IPS-18a (cell line): ENCODE measurements around the gene SORBS2.

Source experiments
- H3K27ac ChIP-seq: one replicate; pipeline ENCODE4 v1.5.1; 2013; ENCODE audit warnings: low read length
- H3K27me3 ChIP-seq: one replicate; pipeline ENCODE4 v1.6.1; 2013; ENCODE audit warnings: mild to moderate bottlenecking, low read length; ENCODE audit not compliant: control insufficient read depth, insufficient read depth
- H3K36me3 ChIP-seq: one replicate; pipeline ENCODE4 v1.6.1; 2013; ENCODE audit warnings: low read depth, low read length; ENCODE audit not compliant: control insufficient read depth
- H3K4me1 ChIP-seq: one replicate; pipeline ENCODE4 v1.6.1; 2013; ENCODE audit warnings: low read depth, low read length; ENCODE audit not compliant: control insufficient read depth
- H3K4me3 ChIP-seq: one replicate; pipeline ENCODE4 v1.5.1; 2013; ENCODE audit warnings: low read length
- H3K9ac ChIP-seq: one replicate; pipeline ENCODE4 v1.6.1; 2013; ENCODE audit warnings: mild to moderate bottlenecking, low read length, moderate library complexity
- H3K9me3 ChIP-seq: one replicate; pipeline ENCODE4 v1.6.1; 2013; ENCODE audit warnings: low read depth, low read length; ENCODE audit not compliant: control insufficient read depth

Gene SORBS2

DNA sequence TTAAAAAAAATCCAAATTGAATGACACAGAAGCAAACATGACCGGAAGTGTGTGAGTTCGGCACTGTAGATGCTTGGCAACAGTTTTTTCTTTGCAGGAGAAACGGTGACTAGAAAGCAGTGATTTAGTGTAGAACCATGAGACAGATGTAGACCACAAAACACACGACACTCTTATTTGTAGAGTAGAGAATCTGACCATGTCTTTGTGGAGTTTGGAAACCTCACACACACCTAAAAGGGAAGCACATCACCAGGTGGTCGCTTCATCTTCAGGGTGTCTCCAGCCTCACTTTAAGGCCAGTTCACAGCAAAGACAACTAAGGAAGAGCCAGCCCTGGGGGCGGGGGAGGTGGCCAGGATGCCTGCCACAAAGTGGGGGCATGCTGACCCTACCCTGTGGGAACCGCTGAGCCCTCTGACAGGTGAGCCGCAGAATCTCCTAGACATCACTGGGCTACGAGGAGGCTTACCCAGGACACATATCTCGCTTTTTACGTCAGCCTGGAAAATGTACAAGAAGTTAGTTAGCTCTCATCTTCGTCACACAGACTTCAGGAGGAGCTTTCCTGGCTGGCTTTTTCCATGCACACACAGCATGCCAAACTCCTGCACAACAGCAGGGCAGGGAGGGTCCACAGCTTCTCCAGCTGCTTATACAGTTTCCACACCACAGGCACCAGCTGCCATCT, 212.3 kb downstream of the SORBS2 start:
- no peak overlapping the region for H3K4me3 ChIP-seq
- H3K27ac ChIP-seq, result no peak overlapping the region
- H3K4me1 ChIP-seq, result no peaks in the 10 kb centered on the region
- no peaks in the 10 kb centered on the region for H3K27me3 ChIP-seq
- no peak overlapping the region for H3K9ac ChIP-seq
- H3K9me3 ChIP-seq, result no peaks in the 10 kb centered on the region
- H3K36me3 ChIP-seq, result no peaks in the 10 kb centered on the region

DNA sequence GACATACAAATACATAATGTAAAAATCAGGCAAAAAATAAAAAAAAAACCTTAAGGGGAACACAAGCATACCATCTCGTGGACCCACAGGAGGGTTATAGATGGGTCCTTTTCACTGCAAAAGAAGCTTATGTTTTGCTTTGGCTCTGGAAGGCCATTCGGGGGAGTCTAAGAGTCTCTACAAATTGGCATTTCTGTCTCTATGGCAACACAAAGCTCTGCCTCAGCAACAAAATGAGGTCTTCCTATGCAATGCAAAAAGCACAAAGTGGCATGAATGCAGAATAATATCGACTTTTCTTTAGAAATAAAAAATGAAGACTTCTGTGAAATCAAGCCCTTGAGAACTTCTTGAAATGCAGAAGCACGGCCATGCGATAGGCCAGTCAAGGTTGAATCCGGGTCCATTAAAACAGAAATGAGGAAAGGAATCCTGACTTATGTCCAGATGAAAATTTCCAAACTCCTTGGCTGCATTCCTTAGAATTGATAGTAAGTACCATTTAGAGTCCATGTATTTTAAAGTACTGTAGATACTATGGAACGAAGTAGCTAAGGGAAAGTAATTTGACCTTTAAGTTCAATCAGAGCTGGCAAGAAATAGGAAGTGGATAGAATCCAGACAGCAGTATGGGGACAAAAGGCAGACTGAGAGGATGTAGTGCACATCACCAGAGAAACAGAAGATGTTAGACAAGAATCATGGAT, 213.0 kb downstream of the SORBS2 start:
- no peaks in the 10 kb centered on the region for H3K9me3 ChIP-seq

DNA sequence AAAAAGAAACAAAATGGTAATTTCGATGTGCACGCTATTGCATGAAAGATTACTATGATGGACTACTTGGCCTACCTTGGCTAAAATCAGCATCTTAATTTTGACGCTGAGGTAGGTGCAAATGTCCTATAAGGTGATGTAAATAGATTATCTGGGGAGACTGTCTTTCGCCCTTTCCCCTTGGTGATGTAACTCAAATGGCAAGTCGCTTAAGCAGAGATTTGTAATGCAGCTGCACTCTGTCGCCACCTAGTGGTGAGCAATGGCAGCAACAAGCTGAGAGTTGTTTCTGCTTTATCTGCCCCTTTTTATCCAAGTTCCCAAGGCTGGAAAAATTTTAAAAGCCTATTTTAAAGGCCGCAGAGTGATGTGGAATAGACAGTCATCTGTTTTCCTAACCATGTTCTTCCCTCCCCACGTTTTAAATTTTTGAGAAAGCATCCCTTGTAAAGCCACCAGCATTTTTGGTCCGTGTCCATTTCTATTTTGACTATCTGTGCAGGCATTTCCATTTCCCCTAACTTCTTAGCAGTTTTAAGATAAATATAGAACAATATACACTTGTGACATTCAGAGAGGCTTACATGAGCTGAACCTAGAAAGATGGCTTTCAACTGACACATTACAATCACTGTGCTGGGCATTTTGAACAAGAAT, 214.3 kb downstream of the SORBS2 start:
- Histone ChIP-seq H3K9me3 (no peaks in the 10 kb centered on the region), H3K4me1 (no peaks in the 10 kb centered on the region), H3K27me3 (no peaks in the 10 kb centered on the region), H3K36me3 (no peaks in the 10 kb centered on the region), H3K9ac (no peak overlapping the region), H3K27ac (no peak overlapping the region), H3K4me3 (no peak overlapping the region)

More for the DNA sequence above, 213.0 kb downstream of the SORBS2 start:
- H3K27me3 ChIP-seq, result no peaks in the 10 kb centered on the region
- H3K4me1 ChIP-seq, result no peaks in the 10 kb centered on the region
- H3K4me3 ChIP-seq, result no peak overlapping the region
- no peak overlapping the region for H3K27ac ChIP-seq
- H3K36me3 ChIP-seq, result no peaks in the 10 kb centered on the region
- H3K9ac ChIP-seq, result no peak overlapping the region

DNA sequence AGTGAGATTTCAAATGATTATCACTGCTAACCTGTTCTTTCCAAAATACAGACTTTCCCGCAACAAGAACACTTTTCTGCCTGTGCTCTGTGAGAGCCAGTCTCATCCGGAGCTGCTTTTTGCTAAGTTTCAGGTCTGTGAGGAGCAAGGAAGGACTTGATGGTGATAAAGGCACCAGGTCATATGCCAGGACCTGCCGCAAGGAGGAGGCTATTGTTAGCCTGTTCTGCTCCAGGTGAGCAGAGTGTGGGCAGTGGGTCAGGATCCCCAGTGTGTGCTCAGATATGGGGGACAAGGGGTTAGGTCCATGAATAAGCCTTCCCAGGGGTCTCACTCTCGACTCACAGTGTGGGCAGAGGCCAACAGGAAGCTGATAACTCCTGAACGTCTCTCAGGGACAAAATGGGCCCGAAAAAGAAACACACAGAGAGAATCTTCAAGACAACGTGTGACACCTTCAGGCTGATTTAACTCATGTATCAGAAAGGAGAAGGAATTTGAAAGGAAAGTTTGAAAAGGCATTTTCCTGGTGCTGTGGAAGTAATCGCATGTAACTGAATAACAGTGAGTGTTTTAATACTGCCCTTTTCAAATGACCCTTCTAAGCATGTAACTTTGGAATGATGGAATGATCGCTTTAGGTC, 219.0 kb downstream of the SORBS2 start:
- Histone ChIP-seq H3K9ac (no peak overlapping the region), H3K27me3 (peaks cover 10% of the 10 kb centered on the region), H3K27ac (no peak overlapping the region)

DNA sequence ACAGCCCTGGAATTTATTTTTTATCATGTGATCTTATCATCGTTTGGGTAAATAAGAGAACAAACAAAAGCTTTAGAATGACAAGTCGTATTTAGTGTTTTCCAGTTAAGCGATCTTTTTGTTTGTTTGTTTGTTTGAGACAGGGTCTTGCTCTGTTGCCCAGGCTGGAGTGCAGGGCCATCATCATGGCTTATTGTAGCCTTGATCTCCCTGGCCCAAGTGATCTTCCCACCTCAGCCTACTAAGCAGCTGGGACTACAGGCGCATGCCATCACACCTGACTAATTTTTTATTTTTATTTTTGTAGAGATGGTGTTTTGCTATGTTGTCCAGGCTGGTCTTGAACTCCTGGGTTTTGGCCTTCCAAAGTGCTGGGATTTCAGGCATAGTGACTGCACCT, 219.6 kb downstream of the SORBS2 start:
- Histone ChIP-seq H3K36me3 (no peaks in the 10 kb centered on the region), H3K27me3 (peaks cover 15% of the 10 kb centered on the region), H3K4me1 (peaks cover 17% of the 10 kb centered on the region), H3K27ac (no peak overlapping the region), H3K9ac (no peak overlapping the region), H3K9me3 (no peaks in the 10 kb centered on the region), H3K4me3 (no peak overlapping the region)

More for the DNA sequence above, 219.0 kb downstream of the SORBS2 start:
- H3K36me3 ChIP-seq, result no peaks in the 10 kb centered on the region
- no peak overlapping the region for H3K4me3 ChIP-seq
- peaks cover 12% of the 10 kb centered on the region for H3K4me1 ChIP-seq
- no peaks in the 10 kb centered on the region for H3K9me3 ChIP-seq

DNA sequence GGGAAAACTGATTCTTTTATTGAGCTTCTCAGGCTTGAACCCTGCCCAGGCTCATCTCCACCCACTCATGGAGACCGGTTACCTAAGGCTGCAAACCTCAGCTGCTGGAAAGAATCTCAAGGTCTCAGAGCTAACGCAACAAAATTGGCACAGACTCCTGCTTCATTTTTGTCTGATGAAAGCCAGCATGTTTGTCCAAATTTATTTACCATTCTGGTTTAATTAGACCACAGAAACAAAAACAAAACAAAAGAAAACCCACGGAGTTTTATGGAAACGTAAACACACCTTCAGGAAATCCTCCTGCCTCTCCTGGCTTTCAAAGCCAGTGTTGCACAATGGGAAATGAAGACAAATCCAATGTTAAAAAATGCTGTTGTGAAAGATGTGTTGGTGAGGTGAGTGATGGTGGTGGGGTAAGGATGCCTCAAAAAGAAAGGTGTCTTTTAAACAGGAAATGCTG, 220.3 kb downstream of the SORBS2 start:
- H3K27ac ChIP-seq, result no peak overlapping the region
- H3K4me3 ChIP-seq, result no peak overlapping the region
- H3K36me3 ChIP-seq, result no peaks in the 10 kb centered on the region
- no peaks in the 10 kb centered on the region for H3K9me3 ChIP-seq
- H3K27me3 ChIP-seq, result peaks cover 21% of the 10 kb centered on the region
- H3K4me1 ChIP-seq, result peaks cover 24% of the 10 kb centered on the region
- no peak overlapping the region for H3K9ac ChIP-seq

DNA sequence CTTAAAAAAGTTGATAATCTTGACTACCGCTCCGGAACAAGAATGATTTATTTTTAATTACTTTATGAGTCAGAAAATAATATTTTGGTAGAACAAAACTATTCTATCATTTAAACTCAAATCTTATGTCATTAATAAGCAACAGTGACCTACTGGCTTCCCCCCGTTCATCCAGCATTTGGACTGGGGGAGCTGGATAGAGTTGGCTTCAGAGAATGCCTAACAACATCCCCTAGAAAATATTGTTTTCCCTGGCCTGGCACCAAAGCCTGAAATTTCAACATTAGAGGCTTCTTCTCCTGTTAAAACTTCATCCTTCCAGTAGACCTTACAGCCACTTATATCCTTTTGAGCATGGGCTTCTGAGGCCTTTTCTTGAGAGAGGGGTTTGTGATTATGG, 221.0 kb downstream of the SORBS2 start:
- H3K9me3 ChIP-seq, result no peaks in the 10 kb centered on the region
- no peaks in the 10 kb centered on the region for H3K36me3 ChIP-seq
- H3K4me1 ChIP-seq, result peaks cover 31% of the 10 kb centered on the region
- peaks cover 21% of the 10 kb centered on the region for H3K27me3 ChIP-seq
- H3K27ac ChIP-seq, result no peak overlapping the region
- no peak overlapping the region for H3K9ac ChIP-seq
- H3K4me3 ChIP-seq, result no peak overlapping the region

DNA sequence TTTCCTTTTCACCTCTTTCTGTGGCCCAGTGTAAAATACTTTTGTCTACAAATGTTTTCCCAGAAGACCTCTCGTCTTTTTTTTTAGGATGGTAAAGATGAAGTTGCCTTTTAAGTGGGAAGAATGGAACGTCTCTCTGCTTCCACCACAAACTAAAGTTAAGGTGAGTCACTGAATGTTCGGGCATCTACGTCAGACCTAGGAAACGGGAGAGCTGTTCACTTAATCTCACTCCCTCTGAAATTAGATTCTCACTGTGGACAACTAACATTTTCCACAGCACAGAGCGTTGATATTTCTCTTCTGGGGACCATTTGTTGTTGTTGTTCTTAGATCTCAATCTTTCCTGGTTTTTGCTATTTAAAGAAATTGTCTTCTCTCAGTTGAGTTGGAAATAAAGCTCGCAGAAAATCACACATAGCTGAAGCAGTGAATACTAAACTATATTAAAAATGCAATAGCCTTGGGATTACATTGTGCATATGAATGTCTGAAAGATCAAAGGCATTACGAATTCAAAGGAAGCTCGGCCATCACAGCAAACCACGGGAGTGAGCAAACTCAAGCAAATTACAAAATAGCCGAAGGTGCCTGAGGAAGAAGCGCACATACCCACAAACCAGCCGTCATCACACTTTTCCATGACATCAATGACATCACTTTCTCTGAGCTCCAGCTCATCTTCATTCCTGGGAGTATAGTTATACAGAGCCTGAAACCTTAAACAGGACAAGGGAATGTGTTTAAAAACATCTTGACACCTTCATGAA, 222.7 kb downstream of the SORBS2 start:
- H3K9ac ChIP-seq, result no peak overlapping the region
- no peaks in the 10 kb centered on the region for H3K36me3 ChIP-seq
- H3K27ac ChIP-seq, result no peak overlapping the region
- H3K27me3 ChIP-seq, result peaks cover 21% of the 10 kb centered on the region
- H3K9me3 ChIP-seq, result no peaks in the 10 kb centered on the region
- H3K4me1 ChIP-seq, result peaks cover 39% of the 10 kb centered on the region
- no peak overlapping the region for H3K4me3 ChIP-seq

DNA sequence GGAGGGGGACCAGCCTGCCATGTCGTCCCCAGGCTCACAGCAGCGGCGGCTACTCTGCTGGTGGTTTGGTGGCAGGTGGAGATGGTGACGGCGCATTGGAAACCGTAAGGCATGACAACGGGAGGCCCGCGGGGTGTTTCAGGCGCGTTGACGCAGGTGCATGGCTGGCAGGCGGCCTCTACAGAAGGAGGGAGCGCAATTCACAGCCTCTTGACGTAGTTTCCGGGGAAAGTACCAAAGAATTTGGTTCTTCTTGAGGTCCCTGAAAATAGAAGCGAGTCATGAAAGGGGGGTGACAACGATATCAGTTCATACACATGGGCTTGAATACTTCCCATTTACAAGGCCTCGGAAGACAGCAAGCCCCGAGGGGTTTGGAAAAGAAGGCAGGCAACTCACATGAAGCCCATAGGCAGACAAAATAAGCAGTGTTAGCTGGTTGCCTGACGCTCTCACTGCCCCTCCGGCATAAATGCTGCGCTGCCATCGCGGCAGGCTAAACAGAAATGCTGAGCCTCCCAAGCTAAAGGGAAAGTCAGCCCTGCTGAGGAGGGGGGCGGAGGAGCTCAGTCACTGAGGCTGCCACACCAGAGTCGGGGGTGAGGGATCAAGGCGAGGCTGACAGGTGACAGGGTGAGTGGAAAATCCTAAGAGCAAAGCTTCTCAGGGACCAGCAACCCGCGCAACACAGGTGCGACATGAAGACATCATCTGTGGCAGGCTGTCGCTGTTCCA, 224.4 kb downstream of the SORBS2 start:
- Histone ChIP-seq H3K9me3 (no peaks in the 10 kb centered on the region), H3K9ac (peak overlapping the region; percentile 16), H3K27me3 (peaks cover 21% of the 10 kb centered on the region), H3K4me1 (peaks cover 39% of the 10 kb centered on the region), H3K27ac (no peak overlapping the region), H3K4me3 (peak overlapping the region; percentile 56), H3K36me3 (no peaks in the 10 kb centered on the region)

DNA sequence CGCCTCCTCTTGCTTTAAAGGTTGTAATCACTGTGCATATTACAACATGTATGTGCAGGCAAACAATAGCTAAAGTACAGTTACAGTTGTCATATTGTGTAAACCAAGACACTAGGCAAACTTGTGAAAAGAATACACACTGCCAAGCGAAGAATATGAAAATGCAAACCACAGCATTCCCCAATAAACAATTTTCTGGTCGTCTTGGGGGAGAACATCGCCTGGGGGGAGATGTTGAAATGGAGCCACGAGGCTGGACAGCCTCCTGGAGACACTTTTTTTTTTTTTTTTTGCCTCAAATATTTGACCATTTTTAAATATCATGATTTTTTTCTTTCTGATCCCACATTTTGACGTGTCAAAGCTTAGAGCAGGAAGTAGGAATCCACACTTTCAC, 225.0 kb downstream of the SORBS2 start:
- Histone ChIP-seq H3K9ac (peak overlapping the region; percentile 16), H3K27ac (no peak overlapping the region), H3K4me1 (peaks cover 39% of the 10 kb centered on the region), H3K27me3 (peaks cover 21% of the 10 kb centered on the region), H3K36me3 (no peaks in the 10 kb centered on the region), H3K9me3 (no peaks in the 10 kb centered on the region), H3K4me3 (peak overlapping the region; percentile 56)
